ENCODE measurements around the gene USP49.

The USP49 gene

GRCh38 chr6:41896281-41896680 is 1.1 kb upstream of the USP49 start:
- POLR2A ChIA-PET, result interaction anchor here (0.5 to 1.3 kb wide), 3 partner anchors 25 to 50 kb away, joined by 3 to 4 read pairs (median 3); partner anchors contain the start of genes BYSL and MED20
- no CpG with 5 or more reads among the region's 3 CpGs for WGBS (ENCODE audit: insufficient coverage)
- H3K4me3 ChIP-seq (ENCODE audit: control insufficient read depth in 1 of 7, extremely low read depth in 1 of 7, insufficient read depth in 4 of 7, low read depth in 2 of 7, low read length in 6 of 7), result peak overlapping the region in 6 of 7 experiments; percentile 79 to 94 (median 88)
- peak overlapping the region; percentile 89 to 96 for H3K27ac ChIP-seq (ENCODE audit: insufficient read depth in 1 of 2, low read depth in 1 of 2, low read length in 2 of 2, poor library complexity in 1 of 2, severe bottlenecking in 2 of 2)
- no peaks in the 10 kb centered on the region for H3K9me3 ChIP-seq (ENCODE audit: control extremely low read depth in 1 of 5, control insufficient read depth in 4 of 5, insufficient read depth in 2 of 5, low read depth in 1 of 5, low read length in 4 of 5)
- H3K4me1 ChIP-seq (ENCODE audit: control extremely low read depth in 1 of 4, control insufficient read depth in 4 of 4, insufficient read depth in 4 of 4, low read length in 3 of 4), result peaks cover 11 to 30% (median 25%) of the 10 kb centered on the region in 4 experiments
- H3K27me3 ChIP-seq (replicated peaks in 2 of 5; ENCODE audit: control insufficient read depth in 4 of 5, insufficient read depth in 5 of 5, low read length in 4 of 5), result no peaks in the 10 kb centered on the region
- H3K36me3 ChIP-seq (ENCODE audit: control insufficient read depth in 4 of 4, insufficient read depth in 4 of 4, low read length in 3 of 4), result peaks cover 0 to 3% (median 0%) of the 10 kb centered on the region in 4 experiments
- CTCF ChIA-PET, result interaction anchor here (1.2 to 1.6 kb wide), 5 partner anchors 11 to 154 kb away, joined by 3 to 6 read pairs (median 4); partner anchors contain the start of gene TAF8
- DNase-seq, result no peak

DNA sequence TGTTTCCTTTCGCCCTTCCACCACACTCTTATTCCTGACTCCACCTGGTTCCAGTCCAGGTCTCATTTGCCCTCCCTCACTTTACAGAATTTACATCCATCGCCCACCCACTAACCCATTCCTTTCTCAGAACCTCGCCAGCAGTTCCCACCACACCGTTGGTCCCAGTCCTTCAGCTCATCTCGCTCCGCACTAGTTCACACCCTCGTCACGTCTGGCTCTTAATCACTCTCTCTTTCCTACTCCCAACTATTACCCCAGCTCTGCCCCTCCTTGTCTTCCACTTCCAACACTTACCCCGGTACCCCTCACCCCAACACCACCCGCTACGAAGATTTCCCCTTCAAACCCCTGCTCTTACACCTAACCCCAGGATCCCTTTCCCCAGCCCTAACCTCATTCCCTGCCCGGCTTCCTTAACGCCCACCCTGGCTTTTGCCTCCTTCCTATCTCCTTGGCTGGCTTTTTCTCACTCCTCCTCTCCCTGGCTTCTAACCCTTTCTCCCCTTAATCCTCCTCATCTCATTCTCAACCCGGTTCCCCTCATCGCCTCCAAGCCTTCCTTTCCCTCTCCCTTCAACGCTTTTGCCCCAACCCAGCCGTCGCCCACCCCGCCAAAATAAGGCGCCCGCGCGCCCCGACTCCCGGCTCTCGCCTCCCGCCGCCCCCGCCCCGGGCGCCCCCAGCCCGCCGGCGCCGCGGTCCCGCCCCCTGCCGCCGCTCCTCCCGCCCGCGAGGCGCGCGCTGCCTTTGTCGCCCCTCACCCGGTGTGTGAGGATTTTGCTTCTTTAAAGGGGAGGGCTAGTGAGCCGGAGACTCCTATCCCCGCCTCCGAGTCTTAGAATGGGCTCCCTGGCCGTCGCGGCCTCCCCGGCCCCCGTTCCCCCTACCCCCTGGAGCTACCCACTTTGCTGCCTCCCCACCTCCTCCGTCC is 542 bp downstream of the USP49 start:
- no peaks in the 10 kb centered on the region for H3K9me3 ChIP-seq (ENCODE audit: control extremely low read depth in 1 of 5, control insufficient read depth in 4 of 5, insufficient read depth in 2 of 5, low read depth in 1 of 5, low read length in 4 of 5)
- H3K27ac ChIP-seq (ENCODE audit: insufficient read depth in 1 of 2, low read depth in 1 of 2, low read length in 2 of 2, poor library complexity in 1 of 2, severe bottlenecking in 2 of 2), result peak overlapping the region in 1 of 2 experiments; percentile 96
- ChIA-PET CTCF (interaction anchor here (0.6 to 2.0 kb wide), 5 partner anchors 13 to 150 kb away, joined by 3 to 4 read pairs (median 4); no protein-coding TSS in a partner anchor), POLR2A (interaction anchor here (0.5 to 1.3 kb wide), 6 partner anchors 10 to 156 kb away, joined by 3 read pairs; no protein-coding TSS in a partner anchor)
- peaks cover 11 to 30% (median 25%) of the 10 kb centered on the region in 4 experiments for H3K4me1 ChIP-seq (ENCODE audit: control extremely low read depth in 1 of 4, control insufficient read depth in 4 of 4, insufficient read depth in 4 of 4, low read length in 3 of 4)
- peak in 2 of 3 donors; percentile 9 to 16 for DNase-seq
- no peaks in the 10 kb centered on the region for H3K27me3 ChIP-seq (replicated peaks in 2 of 5; ENCODE audit: control insufficient read depth in 4 of 5, insufficient read depth in 5 of 5, low read length in 4 of 5)
- WGBS (ENCODE audit: insufficient coverage), result 5% methylated on average over 24 of the region's 56 CpGs
- H3K4me3 ChIP-seq (ENCODE audit: control insufficient read depth in 1 of 7, extremely low read depth in 1 of 7, insufficient read depth in 4 of 7, low read depth in 2 of 7, low read length in 6 of 7), result peak overlapping the region; percentile 31 to 94 (median 86)
- peaks cover 0 to 3% (median 0%) of the 10 kb centered on the region in 4 experiments for H3K36me3 ChIP-seq (ENCODE audit: control insufficient read depth in 4 of 4, insufficient read depth in 4 of 4, low read length in 3 of 4)

- H3K36me3 ChIP-seq (ENCODE audit: control insufficient read depth in 4 of 4, insufficient read depth in 4 of 4, low read length in 3 of 4), result no peaks in the 10 kb centered on the region
- H3K4me3 ChIP-seq (ENCODE audit: control insufficient read depth in 1 of 7, extremely low read depth in 1 of 7, insufficient read depth in 4 of 7, low read depth in 2 of 7, low read length in 6 of 7), result no peak overlapping the region
- H3K4me1 ChIP-seq (ENCODE audit: control extremely low read depth in 1 of 4, control insufficient read depth in 4 of 4, insufficient read depth in 4 of 4, low read length in 3 of 4), result peaks cover 11 to 30% (median 25%) of the 10 kb centered on the region in 4 experiments
- CTCF ChIA-PET, result interaction anchor here (0.9 to 2.0 kb wide), 5 partner anchors 9 to 106 kb away, joined by 3 to 8 read pairs (median 4); partner anchors contain the start of gene TOMM6
- WGBS (ENCODE audit: insufficient coverage), result 65% methylated on average over 4 of the region's 4 CpGs
- H3K9me3 ChIP-seq (ENCODE audit: control extremely low read depth in 1 of 5, control insufficient read depth in 4 of 5, insufficient read depth in 2 of 5, low read depth in 1 of 5, low read length in 4 of 5), result no peaks in the 10 kb centered on the region
- POLR2A ChIA-PET, result no interaction called here
- H3K27me3 ChIP-seq (replicated peaks in 2 of 5; ENCODE audit: control insufficient read depth in 4 of 5, insufficient read depth in 5 of 5, low read length in 4 of 5), result no peaks in the 10 kb centered on the region
- no peak overlapping the region for H3K27ac ChIP-seq (ENCODE audit: insufficient read depth in 1 of 2, low read depth in 1 of 2, low read length in 2 of 2, poor library complexity in 1 of 2, severe bottlenecking in 2 of 2)
- DNase-seq, result no peak
Measured at GRCh38 chr6:41892921-41893564, 2.1 kb downstream of the USP49 start.

DNA sequence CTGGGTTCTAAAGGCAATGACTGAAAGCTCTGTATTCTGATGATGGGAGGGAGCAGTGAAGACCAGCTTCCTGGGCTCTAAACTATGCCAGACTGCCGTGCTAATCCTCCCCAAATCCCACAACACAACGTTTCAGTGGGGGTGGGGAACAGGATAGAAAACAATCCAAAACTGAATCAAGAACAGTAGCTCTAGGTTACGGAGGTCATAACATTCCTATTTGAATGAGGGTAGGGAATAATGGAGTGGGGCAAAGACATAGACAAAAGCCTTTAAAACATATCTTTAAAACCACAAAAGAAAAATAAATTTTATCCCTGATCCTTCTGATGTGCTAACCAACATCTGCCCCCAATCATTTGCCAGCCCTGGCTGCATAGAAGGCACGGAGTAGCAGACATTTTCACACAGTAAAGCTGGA is 7.8 kb downstream of the USP49 start:
- Histone ChIP-seq H3K27me3 (replicated peaks in 2 of 5; ENCODE audit: control insufficient read depth in 4 of 5, insufficient read depth in 5 of 5, low read length in 4 of 5) (no peaks in the 10 kb centered on the region), H3K4me3 (ENCODE audit: control insufficient read depth in 1 of 7, extremely low read depth in 1 of 7, insufficient read depth in 4 of 7, low read depth in 2 of 7, low read length in 6 of 7) (no peak overlapping the region), H3K4me1 (ENCODE audit: control extremely low read depth in 1 of 4, control insufficient read depth in 4 of 4, insufficient read depth in 4 of 4, low read length in 3 of 4) (no peaks in the 10 kb centered on the region), H3K9me3 (ENCODE audit: control extremely low read depth in 1 of 5, control insufficient read depth in 4 of 5, insufficient read depth in 2 of 5, low read depth in 1 of 5, low read length in 4 of 5) (no peaks in the 10 kb centered on the region), H3K27ac (ENCODE audit: insufficient read depth in 1 of 2, low read depth in 1 of 2, low read length in 2 of 2, poor library complexity in 1 of 2, severe bottlenecking in 2 of 2) (no peak overlapping the region), H3K36me3 (ENCODE audit: control insufficient read depth in 4 of 4, insufficient read depth in 4 of 4, low read length in 3 of 4) (no peaks in the 10 kb centered on the region)
- no peak for DNase-seq
- WGBS (ENCODE audit: insufficient coverage), result no CpG with 5 or more reads among the region's 4 CpGs
- ChIA-PET POLR2A (no interaction called here), CTCF (interaction anchor here (1.2 to 1.7 kb wide), 3 partner anchors 10 to 101 kb away, joined by 3 to 5 read pairs (median 5); partner anchors contain the start of gene TOMM6)

- H3K4me3 ChIP-seq (ENCODE audit: control insufficient read depth in 1 of 7, extremely low read depth in 1 of 7, insufficient read depth in 4 of 7, low read depth in 2 of 7, low read length in 6 of 7), result no peak overlapping the region
- POLR2A ChIA-PET, result no interaction called here
- no peaks in the 10 kb centered on the region for H3K9me3 ChIP-seq (ENCODE audit: control extremely low read depth in 1 of 5, control insufficient read depth in 4 of 5, insufficient read depth in 2 of 5, low read depth in 1 of 5, low read length in 4 of 5)
- no peak overlapping the region for H3K27ac ChIP-seq (ENCODE audit: insufficient read depth in 1 of 2, low read depth in 1 of 2, low read length in 2 of 2, poor library complexity in 1 of 2, severe bottlenecking in 2 of 2)
- H3K27me3 ChIP-seq (replicated peaks in 2 of 5; ENCODE audit: control insufficient read depth in 4 of 5, insufficient read depth in 5 of 5, low read length in 4 of 5), result no peaks in the 10 kb centered on the region
- CTCF ChIA-PET, result interaction anchor here (1.4 kb wide), 1 partner anchor 85 kb away, joined by 3 read pairs; no protein-coding TSS in a partner anchor
- no CpG with 5 or more reads among the region's 1 CpG for WGBS (ENCODE audit: insufficient coverage)
- H3K36me3 ChIP-seq (ENCODE audit: control insufficient read depth in 4 of 4, insufficient read depth in 4 of 4, low read length in 3 of 4), result no peaks in the 10 kb centered on the region
- no peak for DNase-seq
- no peaks in the 10 kb centered on the region for H3K4me1 ChIP-seq (ENCODE audit: control extremely low read depth in 1 of 4, control insufficient read depth in 4 of 4, insufficient read depth in 4 of 4, low read length in 3 of 4)
Measured at GRCh38 chr6:41885930-41886329, 9.2 kb downstream of the USP49 start.

DNA sequence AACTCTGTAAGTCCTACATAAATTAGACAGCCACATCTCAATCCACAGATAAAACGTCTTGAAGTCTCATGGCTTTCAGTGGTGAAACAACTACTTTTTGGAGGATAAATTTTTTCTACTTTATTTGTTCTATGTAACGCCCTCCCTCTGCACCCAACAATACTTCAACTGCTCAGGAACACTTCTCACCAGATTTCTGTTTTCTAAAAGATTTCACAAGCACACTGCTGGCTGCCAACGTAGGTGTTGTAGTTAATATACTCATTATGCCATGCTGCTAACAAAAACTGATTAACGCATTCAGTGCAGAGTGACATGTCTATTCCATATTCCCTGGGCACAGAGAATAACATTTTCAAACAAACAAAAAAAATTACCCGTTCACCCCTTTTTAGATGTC is 10.2 kb downstream of the USP49 start:
- ChIA-PET CTCF (no interaction called here), POLR2A (no interaction called here)
- Histone ChIP-seq H3K27ac (ENCODE audit: insufficient read depth in 1 of 2, low read depth in 1 of 2, low read length in 2 of 2, poor library complexity in 1 of 2, severe bottlenecking in 2 of 2) (no peak overlapping the region), H3K27me3 (replicated peaks in 2 of 5; ENCODE audit: control insufficient read depth in 4 of 5, insufficient read depth in 5 of 5, low read length in 4 of 5) (no peaks in the 10 kb centered on the region), H3K4me3 (ENCODE audit: control insufficient read depth in 1 of 7, extremely low read depth in 1 of 7, insufficient read depth in 4 of 7, low read depth in 2 of 7, low read length in 6 of 7) (no peak overlapping the region), H3K4me1 (ENCODE audit: control extremely low read depth in 1 of 4, control insufficient read depth in 4 of 4, insufficient read depth in 4 of 4, low read length in 3 of 4) (no peaks in the 10 kb centered on the region), H3K9me3 (ENCODE audit: control extremely low read depth in 1 of 5, control insufficient read depth in 4 of 5, insufficient read depth in 2 of 5, low read depth in 1 of 5, low read length in 4 of 5) (no peaks in the 10 kb centered on the region), H3K36me3 (ENCODE audit: control insufficient read depth in 4 of 4, insufficient read depth in 4 of 4, low read length in 3 of 4) (no peaks in the 10 kb centered on the region)
- DNase-seq, result no peak
- WGBS (ENCODE audit: insufficient coverage), result no CpG with 5 or more reads among the region's 5 CpGs

Data from common myeloid progenitor, CD34-positive (primary cell).